GM12878 (cell line): Measurements from ENCODE around the gene TSPAN5. TPM values are rescaled to one million over a fixed set of nuclear protein-coding genes. Genes with fewer than 3 reads are reported as not detected.
A peak's percentile ranks its signal among the peaks of the same experiment; 100 is the strongest.

Experiments used
- ATAC-seq: fragments of 200-7000 bp; cut with Tn5 transposase; 3 replicates; pipeline ENCODE4 v1.9.1; 2020; ENCODE audit warnings: mild to moderate bottlenecking, moderate library complexity
- BruUV-seq: library from RNA; stranded (reverse); fragments of 400-500 nt; replicated peaks from 2 replicates; lab custom pipeline; 2021; lab: Mats Ljungman, UMichigan
- CTCF ChIA-PET: fragments of 300-600 bp; sonication (Branson Sonifier 250); formaldehyde crosslinking; extraction: SDS; loops from one replicate; lab custom pipeline; 2021; ENCODE audit warnings: inconsistent platforms; lab: Yijun Ruan, JAX
- POLR2A ChIA-PET: fragments of 350-600 bp; formaldehyde crosslinking; extraction: SDS; loops from one replicate; lab custom pipeline; 2021; ENCODE audit warnings: inconsistent platforms; lab: Charles Lee
- RAD21 ChIA-PET: fragments of 300-600 bp; sonication (Branson Sonifier 250); formaldehyde crosslinking; loops from one replicate; lab custom pipeline; 2023; ENCODE audit warnings: antibody characterized with exemption; ENCODE audit not compliant: unreplicated experiment; lab: Charles Lee
- SMC1A ChIA-PET: fragments of 300-600 bp; sonication (Branson Sonifier 250); formaldehyde crosslinking; loops from one replicate; lab custom pipeline; 2023; ENCODE audit not compliant: unreplicated experiment, uncharacterized antibody; lab: Charles Lee
- DNase-seq: peaks from one replicate; pipeline ENCODE4 v3.0.0-alpha.2; 2011; ENCODE audit warnings: low read depth, low spot score
- FAIRE-seq: peaks from 3 replicates; lab custom pipeline; 2011; peaks lifted over from hg19 to GRCh38; lab: Jason Lieb, UNC
- H2AFZ ChIP-seq: 2 replicates; pipeline ENCODE4 v1.6.0; 2011; ENCODE audit warnings: low read depth, low read length, control low read depth; ENCODE audit not compliant: control insufficient read depth
- H3K27ac ChIP-seq: 2 replicates; pipeline ENCODE4 v1.5.1; 2011; ENCODE audit warnings: control low read depth; ENCODE audit not compliant: control insufficient read depth, insufficient read depth
- H3K27me3 ChIP-seq, 2 experiments: replicated peaks in 1 of 2; 2 replicates each; pipeline versions ENCODE4 v1.6.0 to v1.6.1; 2011; ENCODE audit warnings: low read length in 1 of 2; ENCODE audit not compliant: control insufficient read depth in 2 of 2, insufficient read depth in 2 of 2
- H3K36me3 ChIP-seq, 2 experiments: 2 replicates each; pipeline ENCODE4 v1.5.1; 2011; ENCODE audit warnings: low read length in 1 of 2; ENCODE audit not compliant: control insufficient read depth in 2 of 2, insufficient read depth in 2 of 2
- H3K4me1 ChIP-seq: 2 replicates; pipeline ENCODE4 v1.6.1; 2011; ENCODE audit warnings: mild to moderate bottlenecking, low read length, moderate library complexity, mixed read lengths; ENCODE audit not compliant: control insufficient read depth, insufficient read depth
- H3K4me2 ChIP-seq: 2 replicates; pipeline ENCODE4 v1.6.0; 2011; ENCODE audit warnings: control low read depth; ENCODE audit not compliant: control insufficient read depth, insufficient read depth
- H3K4me3 ChIP-seq: fragments of 200-600 bp; sonication (generic); 2 replicates; pipeline ENCODE4 v1.5.1; 2016
- H3K79me2 ChIP-seq: 2 replicates; pipeline ENCODE4 v1.6.0; 2011; ENCODE audit warnings: low read length; ENCODE audit not compliant: control insufficient read depth, insufficient read depth
- H3K9ac ChIP-seq: 2 replicates; pipeline ENCODE4 v1.8.0; 2011; ENCODE audit warnings: low read length, control low read depth, mixed read lengths; ENCODE audit not compliant: control insufficient read depth, insufficient read depth
- H3K9me3 ChIP-seq: replicated peaks from 3 replicates; pipeline ENCODE4 v1.5.1; 2011; ENCODE audit warnings: mild to moderate bottlenecking, low read length; ENCODE audit not compliant: control insufficient read depth, insufficient read depth
- H4K20me1 ChIP-seq: 2 replicates; pipeline ENCODE4 v1.6.0; 2011; ENCODE audit not compliant: control insufficient read depth, insufficient read depth
- ATF7 ChIP-seq: fragments of 450-650 bp; IDR thresholded peaks from 2 replicates; pipeline ENCODE4 v1.6.1; 2016; ENCODE audit warnings: low read depth, mild to moderate bottlenecking
- CBX3 ChIP-seq: fragments of 200-600 bp; sonication (generic); IDR thresholded peaks from 2 replicates; pipeline ENCODE4 v1.6.1; 2016; ENCODE audit warnings: low read depth, borderline replicate concordance
- CEBPB ChIP-seq, 2 experiments: fragments of 150-350 bp in 1 of 2; IDR thresholded peaks; 2 replicates each; pipeline ENCODE4 v1.6.1; 2012 to 2014; ENCODE audit warnings: low read depth in 2 of 2, low read length in 2 of 2, borderline replicate concordance in 1 of 2, inconsistent platforms in 1 of 2
- CHD1 ChIP-seq: IDR thresholded peaks from 2 replicates; pipeline ENCODE4 v1.6.1; 2012; ENCODE audit warnings: low read depth, low read length, improper control_type of control experiment
- ETV6 ChIP-seq, 2 experiments: fragments of 450-650 bp in 1 of 2; IDR thresholded peaks in 1 of 2; conservative IDR thresholded peaks in 1 of 2; 2 replicates each; pipeline ENCODE4 v1.6.1; 2014; ENCODE audit warnings: antibody characterized with exemption in 1 of 2, borderline replicate concordance in 1 of 2, low read depth in 1 of 2, mild to moderate bottlenecking in 1 of 2, moderate library complexity in 1 of 2
- IRF3 ChIP-seq: fragments of 450-650 bp; IDR thresholded peaks from 2 replicates; pipeline ENCODE4 v1.6.1; 2014; ENCODE audit warnings: mild to moderate bottlenecking
- MTA2 ChIP-seq: fragments of 450-650 bp; IDR thresholded peaks from 2 replicates; pipeline ENCODE4 v1.6.1; 2016; ENCODE audit warnings: low read depth, mild to moderate bottlenecking, moderate library complexity
- NFXL1 ChIP-seq: fragments of 450-650 bp; IDR thresholded peaks from 2 replicates; pipeline ENCODE4 v1.6.1; 2017; ENCODE audit warnings: antibody characterized with exemption, mild to moderate bottlenecking, borderline replicate concordance
- RB1 ChIP-seq: fragments of 450-650 bp; formaldehyde crosslinking; IDR thresholded peaks from 2 replicates; pipeline ENCODE4 v1.6.1; 2017; ENCODE audit warnings: mild to moderate bottlenecking, borderline replicate concordance
- RBBP5 ChIP-seq: fragments of 200-600 bp; sonication (generic); conservative IDR thresholded peaks from 2 replicates; pipeline ENCODE4 v1.6.1; 2016
- RFX5 ChIP-seq: IDR thresholded peaks from 2 replicates; pipeline ENCODE4 v1.6.1; 2011; ENCODE audit warnings: low read depth, low read length, improper control_type of control experiment
- SP1 ChIP-seq: IDR thresholded peaks from one replicate; pipeline ENCODE4 v1.6.1; 2011; ENCODE audit warnings: low read depth, low read length
- TBL1XR1 ChIP-seq: IDR thresholded peaks from 2 replicates; pipeline ENCODE4 v1.6.1; 2012; ENCODE audit warnings: low read depth, low read length, improper control_type of control experiment
- TCF7 ChIP-seq: IDR thresholded peaks from 2 replicates; pipeline ENCODE4 v1.6.1; 2014; ENCODE audit warnings: antibody characterized with exemption, borderline replicate concordance
- USF2 ChIP-seq: IDR thresholded peaks from 2 replicates; pipeline ENCODE4 v1.6.1; 2011; ENCODE audit warnings: low read depth, low read length, improper control_type of control experiment, borderline replicate concordance
- WGBS: methylation state at CpG from one replicate; pipeline ENCODE4 v1.1.6; 2016; ENCODE audit warnings: low lambda C conversion rate; ENCODE audit not compliant: insufficient replicate concordance, insufficient coverage; ENCODE audit errors: missing lambda C conversion rate; 5-methylcytosine and 5-hydroxymethylcytosine counted together
- in situ Hi-C: fragments of 300-500 bp; cut with MboI; formaldehyde crosslinking; loops from 9 replicates; pipeline ENCODE4 v1.14.3; 2018; ENCODE audit warnings: mixed read lengths
- intact Hi-C: fragments of 100-400 bp; cut with micrococcal nuclease; formaldehyde crosslinking; loops from one replicate; pipeline ENCODE4 v1.14.2; 2022; ENCODE audit not compliant: unreplicated experiment
- polyA plus RNA-seq, 11 experiments: library from polyadenylated mRNA; depleted of rRNA in 4 of 11; unstranded in 6 of 11; stranded (reverse) in 5 of 11; fragments of >200 nt; fragmentation: Nextera tagmentation in 4 of 11; fragmentation: Illumina TruSeq in 1 of 11; extraction: Ambion mirVana in 4 of 11; extraction: Trizol in 1 of 11; gene quantifications; 1 replicate in 1 of 11; 2 replicates in 10 of 11; pipeline versions ENCODE4 v1.2.1 to v1.2.3, GENCODE V29; 2011 to 2016; ENCODE audit warnings: inconsistent platforms in 2 of 11, missing spikeins in 2 of 11, low read depth in 1 of 11
- total RNA-seq, 4 experiments: library from RNA; depleted of rRNA in 3 of 4; stranded (reverse); fragments of >200 nt in 3 of 4; fragmentation: Illumina TruSeq in 1 of 4; extraction: Trizol in 1 of 4; gene quantifications; 2 replicates each; pipeline versions ENCODE4 v1.2.1 to v1.2.3, GENCODE V29; 2013 to 2021

Gene TSPAN5
- total and polyA plus RNA-seq, 10 of the 15 experiments (the other 5 are each of a cell fraction or from before 2014, with no cell fraction given), result 0.09 to 8.2 (median 0.27) TPM

- Histone ChIP-seq H3K4me3 (no peak overlapping the region), H3K36me3 (no peaks in the 10 kb centered on the region), H4K20me1 (no peaks in the 10 kb centered on the region), H2AFZ (no peak overlapping the region), H3K79me2 (no peaks in the 10 kb centered on the region), H3K27me3 (no peaks in the 10 kb centered on the region), H3K9ac (no peak overlapping the region), H3K27ac (no peak overlapping the region), H3K4me1 (no peaks in the 10 kb centered on the region), H3K4me2 (no peak overlapping the region), H3K9me3 (no peaks in the 10 kb centered on the region)
- ATAC-seq (peak; percentile 10; the same call in 2 of the 3 replicates), DNase-seq (no peak), FAIRE-seq (no peak)
- CTCF ChIA-PET, result no interaction called here
- WGBS, result 7% methylated on average over 3 of the region's 3 CpGs
- SMC1A ChIA-PET, result interaction anchor here (1.0 kb wide), 1 partner anchor 12 kb away, joined by 3 read pairs; no protein-coding TSS in a partner anchor
- in situ Hi-C loops (no loop called here), intact Hi-C loops (no loop called here)
- POLR2A ChIA-PET, result no interaction called here
- RAD21 ChIA-PET, result no interaction called here
- BruUV-seq, result no TSS peak
- no peak for TF ChIP-seq RB1
- TF ChIP-seq SP1, result no peak
- TF ChIP-seq NFXL1, result no peak
- no peak for TF ChIP-seq TCF7
- no peak for TF ChIP-seq TBL1XR1
- no peak for TF ChIP-seq ETV6 (conservative IDR thresholded peaks at IDR 0.05 in 1 of 2, IDR thresholded peaks at IDR 0.05 in 1 of 2; ENCODE audit: borderline replicate concordance in 1 of 2, low read depth in 1 of 2)
- TF ChIP-seq USF2, result no peak
- TF ChIP-seq CBX3, result no peak
- no peak for TF ChIP-seq CEBPB (IDR thresholded peaks at IDR 0.05; ENCODE audit: borderline replicate concordance in 1 of 2, low read depth in 2 of 2, low read length in 2 of 2)
- TF ChIP-seq MTA2, result no peak
- TF ChIP-seq ATF7, result no peak
- TF ChIP-seq IRF3, result no peak
- TF ChIP-seq RFX5, result no peak
- TF ChIP-seq CHD1, result no peak
- no peak for TF ChIP-seq RBBP5
Observed at GRCh38 chr4:98631506-98631905, 26.9 kb downstream of the TSPAN5 start.
